Measurements from ENCODE around the gene CCL14.

DNA sequence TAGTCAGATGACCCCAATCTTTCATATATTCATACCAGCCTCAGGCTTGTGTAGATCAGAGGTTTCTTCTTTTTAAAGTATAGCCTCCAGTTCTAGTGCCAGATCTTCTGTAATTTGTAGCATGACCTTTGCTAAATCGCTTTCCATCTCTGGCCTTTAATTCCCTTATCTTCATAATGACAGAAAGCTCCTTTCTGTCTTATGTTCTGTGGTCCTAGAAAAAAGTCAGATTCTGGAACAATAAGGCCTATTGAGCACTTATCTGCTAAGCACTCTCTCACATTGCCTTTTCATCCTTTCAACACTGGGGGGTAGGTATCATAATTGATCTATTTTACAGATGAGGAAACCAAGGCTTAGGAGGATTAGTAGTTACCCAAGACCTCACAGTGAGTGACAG, 14.5 kb downstream of the CCL14 start:
- TF ChIP-seq CTCF (IDR thresholded peaks at IDR 0.05): no peak
- TF ChIP-seq POLR2A (IDR thresholded peaks at IDR 0.05): no peak
- no peak for TF ChIP-seq POLR2AphosphoS5 (IDR thresholded peaks at IDR 0.05)

Data from upper lobe of left lung (tissue), 4 donors.